Activated CD4-positive, alpha-beta T cell treated with anti-CD3 and anti-CD28 coated beads, Interleukin-2, amount 50 U/mL, for 48 hours (primary cell): ENCODE data around the gene CACNA2D1.

Experiments
- DNase-seq, 2 experiments: peaks; one replicate each; pipeline ENCODE4 v3.0.0-alpha.2; 2020

Gene CACNA2D1

DNA sequence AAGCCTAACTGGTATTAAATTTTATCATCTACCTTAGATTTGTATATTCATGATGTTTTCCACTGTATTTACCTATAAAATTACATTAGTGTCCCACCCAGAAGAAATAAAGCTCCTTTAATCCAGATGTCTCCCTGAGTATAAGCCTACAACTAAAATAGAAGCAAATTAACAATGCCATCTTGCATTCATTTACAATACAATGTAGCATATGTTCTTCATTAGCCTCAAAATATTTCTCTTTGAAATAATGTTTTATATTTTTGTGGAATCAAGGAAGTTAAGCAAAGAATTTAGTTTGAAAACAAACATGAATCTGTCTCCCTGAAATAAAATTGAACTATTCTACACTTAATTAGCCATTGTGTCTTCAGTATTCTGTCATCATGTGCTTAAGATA, 112.3 kb downstream of the CACNA2D1 start:
- DNase-seq = no peak

GRCh38 chr7:82330706-82331215, 112.8 kb downstream of the CACNA2D1 start:
- DNase-seq = no peak

GRCh38 chr7:82327898-82328297, 115.7 kb downstream of the CACNA2D1 start:
- no peak for DNase-seq

GRCh38 chr7:82325416-82325815, 118.2 kb downstream of the CACNA2D1 start:
- no peak for DNase-seq

DNA sequence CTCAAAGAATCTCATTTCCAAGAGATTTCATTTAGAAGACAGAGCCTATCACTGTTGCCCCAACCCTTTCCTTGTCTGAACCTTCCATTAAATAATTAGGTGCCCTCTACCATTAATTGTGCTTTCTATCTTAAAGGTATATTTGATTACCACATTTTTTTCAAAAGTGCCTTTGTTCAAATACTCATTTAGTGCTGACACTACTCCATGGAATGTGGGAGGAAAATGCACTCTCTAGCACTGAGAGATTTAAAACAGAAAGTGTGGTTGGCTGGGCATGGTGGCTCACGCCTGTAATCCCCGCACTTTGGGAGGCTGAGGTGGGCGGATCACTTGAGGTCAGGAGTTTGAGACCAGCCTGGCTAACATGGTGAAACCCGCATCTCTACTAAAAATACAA, 119.8 kb downstream of the CACNA2D1 start:
- no peak for DNase-seq

- DNase-seq = no peak
Measured at GRCh38 chr7:82319674-82320118, 123.9 kb downstream of the CACNA2D1 start.

DNA sequence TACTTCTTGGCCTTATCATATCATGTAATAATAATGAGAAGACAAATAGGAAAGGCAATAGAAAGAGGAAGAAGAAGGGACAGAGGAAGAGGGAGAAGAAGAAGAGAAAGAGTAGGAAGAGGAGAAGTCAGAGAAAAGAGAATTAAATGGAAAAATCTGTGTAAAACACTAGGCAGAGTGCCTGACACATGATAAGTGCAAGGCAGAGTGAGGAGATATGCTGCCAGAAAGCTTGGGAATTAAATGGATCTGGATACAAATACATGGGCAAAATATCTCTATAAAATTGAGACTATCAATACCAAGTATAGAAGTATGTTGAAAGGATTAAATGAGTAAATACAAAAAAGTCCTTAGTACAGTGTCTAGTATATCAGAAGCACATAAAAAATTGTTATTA, 124.8 kb downstream of the CACNA2D1 start:
- no peak for DNase-seq

GRCh38 chr7:82317760-82318159, 125.8 kb downstream of the CACNA2D1 start:
- DNase-seq = no peak

DNA sequence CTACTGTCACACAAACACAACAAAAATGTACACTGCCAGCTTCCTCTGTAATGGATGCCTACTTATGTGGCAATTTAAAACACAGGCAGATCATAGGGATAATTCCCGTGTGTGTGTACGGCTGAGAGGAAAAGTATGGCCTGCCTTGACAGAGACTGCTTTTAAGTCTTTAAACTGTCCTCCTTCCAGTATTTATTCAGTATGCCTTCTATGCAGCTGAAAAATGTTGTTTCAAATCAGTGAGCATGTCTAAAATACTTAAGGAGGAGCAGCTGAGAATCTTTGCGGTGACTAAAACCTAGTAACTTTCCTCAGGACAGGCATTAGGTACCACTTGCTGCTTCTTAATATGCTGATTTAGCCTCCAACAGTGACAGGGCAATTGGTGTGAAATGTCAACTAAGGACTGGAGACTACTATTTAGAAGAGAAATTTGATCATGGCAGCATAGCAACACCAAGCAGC, 126.3 kb downstream of the CACNA2D1 start:
- no peak for DNase-seq

GRCh38 chr7:82313269-82313668, 130.3 kb downstream of the CACNA2D1 start:
- no peak for DNase-seq

DNA sequence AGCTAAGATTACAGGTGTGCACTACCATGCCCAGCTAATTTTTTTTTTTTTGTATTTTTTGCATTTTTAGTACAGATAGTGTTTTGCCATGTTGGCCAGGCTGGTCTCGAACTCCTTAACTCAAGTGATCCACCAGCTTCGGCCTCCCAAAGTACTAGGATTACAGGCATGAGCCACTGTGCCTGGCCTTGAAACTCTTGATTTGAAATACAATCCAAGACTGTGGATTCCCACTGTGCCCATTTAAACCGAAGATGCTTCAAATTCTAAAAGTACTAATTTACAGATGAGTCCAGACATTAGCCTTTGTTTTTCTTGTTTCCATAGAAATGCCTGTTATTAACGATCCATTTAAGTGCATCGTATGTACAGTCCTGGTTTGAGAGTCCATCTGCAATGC, 130.9 kb downstream of the CACNA2D1 start:
- DNase-seq = no peak

DNA sequence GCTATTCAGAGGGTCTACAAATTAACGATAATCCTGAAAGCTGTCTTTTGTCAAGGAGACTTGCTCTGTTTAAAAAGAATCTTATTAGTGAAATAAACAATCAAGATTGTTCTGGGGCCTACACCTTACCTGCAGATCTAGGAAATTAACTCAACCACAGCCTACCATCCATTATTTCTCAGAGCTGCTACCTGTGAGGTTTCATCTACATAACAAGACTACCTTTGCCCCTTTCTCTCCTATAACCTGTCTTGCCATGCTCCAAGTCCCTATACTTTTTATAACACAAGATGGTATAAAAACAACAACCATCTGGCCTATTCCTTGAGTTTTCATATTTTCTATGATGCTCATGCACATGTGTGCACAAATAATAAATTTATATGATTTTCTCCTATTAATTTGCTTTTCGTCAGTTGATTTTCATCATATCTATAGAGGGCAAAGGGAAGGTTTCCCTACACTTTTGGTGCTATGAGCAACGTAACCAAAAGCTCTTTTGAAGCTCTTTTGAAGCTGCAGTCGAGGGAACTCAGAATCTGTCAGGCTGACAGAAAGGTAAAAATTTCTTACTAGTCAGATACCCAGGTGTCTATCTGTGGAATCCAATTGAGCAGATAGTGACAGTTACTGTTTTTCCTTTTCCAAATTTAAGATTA, 138.1 kb downstream of the CACNA2D1 start:
- DNase-seq = no peak

DNA sequence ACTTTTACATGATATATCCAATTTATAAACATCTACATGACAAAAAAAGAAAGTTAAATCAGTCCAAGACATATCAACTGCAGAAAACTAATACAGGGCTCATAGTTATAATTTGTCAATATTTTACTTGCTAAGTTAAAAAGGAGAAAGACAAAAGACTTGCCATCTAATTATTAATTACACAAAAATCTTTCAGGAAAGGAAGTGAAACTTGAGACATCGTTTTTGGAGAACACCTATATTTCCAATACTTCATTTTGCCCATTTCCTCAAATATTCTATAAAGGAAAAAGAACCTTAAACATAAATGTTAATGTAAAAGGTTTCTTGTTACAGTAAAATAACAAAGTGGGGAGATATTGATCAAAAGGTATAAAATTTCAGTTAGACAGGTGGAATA, 148.7 kb downstream of the CACNA2D1 start:
- no peak for DNase-seq

DNA sequence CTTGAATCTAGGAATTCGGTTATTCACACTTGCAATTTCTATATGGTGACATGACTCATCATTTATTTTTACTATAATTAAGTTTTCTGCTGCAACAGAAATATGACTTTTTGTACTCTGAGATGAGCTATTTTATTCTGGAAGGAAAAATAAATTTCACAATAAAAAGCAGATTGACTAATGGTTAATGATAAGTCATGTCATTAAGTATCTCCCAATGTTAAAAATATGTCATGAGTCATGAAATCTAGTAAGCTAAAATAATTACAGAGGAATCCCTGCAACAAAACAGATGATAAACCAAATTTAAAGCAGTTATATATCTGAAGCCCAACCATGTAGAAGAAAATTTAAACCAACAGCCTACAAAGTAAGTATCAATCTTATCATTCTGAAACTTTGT, 149.2 kb downstream of the CACNA2D1 start:
- DNase-seq = no peak

GRCh38 chr7:82293467-82293866, 150.1 kb downstream of the CACNA2D1 start:
- no peak for DNase-seq

DNA sequence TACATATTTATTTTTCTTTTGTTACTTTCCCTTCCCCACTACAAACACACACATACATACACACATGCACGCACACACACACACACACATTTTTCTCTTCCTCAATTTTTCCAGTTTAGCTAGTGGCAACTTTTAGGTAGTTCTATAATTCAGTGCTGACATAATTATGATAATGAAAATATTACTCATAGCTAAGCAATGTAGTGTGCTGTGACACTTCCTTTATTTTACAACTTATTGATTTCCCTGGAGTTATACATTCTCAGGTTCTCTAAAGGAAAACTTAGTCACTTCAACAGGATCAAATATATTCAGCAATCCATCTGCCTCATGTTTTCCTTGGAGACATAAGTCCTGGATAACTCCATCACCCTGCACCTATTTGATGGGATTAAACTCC, 151.6 kb downstream of the CACNA2D1 start:
- DNase-seq = no peak

DNA sequence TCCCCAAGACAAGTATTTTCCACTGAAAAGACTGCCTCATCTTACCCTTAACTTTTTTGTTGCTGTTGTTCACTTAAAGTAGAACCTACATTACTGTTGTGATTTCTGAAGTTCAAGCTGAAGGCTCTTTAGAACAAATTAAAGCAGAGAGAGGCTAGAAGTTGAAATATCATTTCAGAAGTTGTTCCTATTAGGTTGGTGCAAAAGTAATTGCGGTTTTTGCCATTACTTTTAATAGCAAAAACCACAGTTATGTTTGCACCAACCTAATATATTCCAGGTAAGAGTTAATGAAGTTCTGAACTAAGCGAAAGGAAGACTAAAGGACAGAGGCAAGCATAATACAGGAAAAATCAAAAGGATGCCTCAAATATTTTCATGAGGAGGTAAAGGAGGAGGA, 153.7 kb downstream of the CACNA2D1 start:
- DNase-seq = no peak

- no peak for DNase-seq
Measured at GRCh38 chr7:82289152-82289535, 154.4 kb downstream of the CACNA2D1 start.

DNA sequence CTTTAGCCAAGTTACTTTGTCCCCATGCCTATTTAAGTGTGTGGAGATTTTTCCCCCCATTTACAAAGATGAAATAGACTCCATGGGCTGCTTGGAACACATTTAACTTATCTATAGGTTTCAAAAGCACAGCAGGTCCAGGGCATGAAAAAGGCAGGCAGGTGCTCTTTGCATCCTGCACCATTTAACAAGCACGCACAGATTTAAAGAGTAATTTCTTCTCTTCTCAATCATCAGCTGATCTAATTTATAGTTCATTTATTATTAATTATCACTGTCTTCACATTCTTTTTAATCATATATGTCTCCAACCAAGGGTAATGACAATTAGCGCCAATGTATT, 156.8 kb downstream of the CACNA2D1 start:
- no peak for DNase-seq

DNA sequence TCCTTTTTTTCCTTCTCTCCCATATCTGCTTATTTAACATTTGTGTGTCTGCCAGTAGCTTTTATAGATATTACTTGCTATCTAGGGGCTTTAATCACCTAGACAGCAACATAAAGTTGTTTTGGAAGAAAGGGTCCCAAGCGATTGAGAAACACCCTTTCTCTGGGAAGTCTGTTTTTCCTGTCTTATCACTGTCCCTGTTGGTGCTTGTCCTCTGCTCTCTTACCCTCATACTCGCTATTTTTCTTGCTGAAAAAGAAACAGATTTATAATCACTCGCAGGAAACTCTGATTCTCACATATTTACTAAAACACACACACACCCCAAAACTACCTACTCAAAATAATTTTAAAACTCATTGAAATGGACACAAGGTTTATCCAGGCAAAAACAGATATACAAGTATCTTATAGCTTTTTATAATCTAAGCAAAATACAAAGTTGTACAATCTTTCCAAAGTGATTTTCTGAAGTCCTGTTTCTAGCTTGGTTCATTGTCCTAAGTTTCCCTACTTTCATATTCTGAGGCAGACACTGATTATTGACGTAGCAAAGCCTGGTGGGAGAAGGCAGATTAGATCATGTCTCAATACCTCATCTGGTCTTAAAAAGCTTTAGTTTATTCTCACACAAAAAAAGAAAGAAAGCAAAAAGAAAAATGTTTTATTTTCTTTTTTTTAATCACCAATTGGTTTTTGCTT, 157.3 kb downstream of the CACNA2D1 start:
- DNase-seq = no peak

DNA sequence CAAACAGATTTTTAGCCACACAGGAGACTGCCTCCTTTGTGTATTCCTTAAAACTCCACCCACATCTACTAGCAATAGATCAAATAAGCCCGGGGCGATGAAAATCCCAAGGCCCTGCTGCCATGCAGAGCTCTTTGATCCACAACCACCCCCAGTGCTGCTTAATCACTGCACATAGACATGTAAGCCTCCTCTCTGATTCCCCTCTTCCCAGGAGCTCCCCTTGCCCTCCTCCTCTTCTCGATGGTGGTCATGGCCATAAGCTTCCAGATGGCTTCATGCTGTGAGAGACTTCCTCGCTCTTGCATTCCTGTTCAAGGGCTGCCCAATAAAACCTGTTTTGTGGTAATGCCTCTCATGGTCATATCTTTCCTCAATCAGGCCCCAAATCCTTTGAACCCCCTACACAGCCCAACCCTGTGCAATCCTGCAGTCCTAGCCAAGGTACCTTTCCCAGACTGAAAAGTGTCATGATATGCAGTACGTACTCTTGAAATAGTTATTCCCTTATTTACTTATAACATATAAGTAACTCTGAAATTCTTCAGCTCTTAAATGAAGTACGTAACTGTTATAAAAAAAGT, 158.5 kb downstream of the CACNA2D1 start:
- DNase-seq = no peak

DNA sequence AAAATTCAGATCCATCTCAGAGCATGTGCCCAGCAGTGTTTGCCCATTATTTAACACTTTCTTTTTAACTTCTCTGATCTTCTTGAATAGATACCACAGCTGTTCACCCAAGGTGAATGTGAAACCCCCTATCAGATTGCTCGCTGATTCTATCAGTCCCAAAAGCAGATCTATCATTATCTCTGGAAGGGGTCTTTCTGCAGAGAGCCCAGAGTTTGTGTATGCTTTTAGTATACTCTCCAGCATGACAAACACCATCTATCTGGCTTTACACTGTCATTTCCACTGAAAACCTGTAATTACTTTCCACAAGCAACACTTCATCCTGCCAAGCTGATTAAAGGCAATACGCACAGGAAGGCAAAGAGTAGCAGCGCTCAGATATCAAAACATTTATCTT, 168.2 kb downstream of the CACNA2D1 start:
- no peak for DNase-seq

- DNase-seq = no peak
Measured at GRCh38 chr7:82274681-82275080, 168.9 kb downstream of the CACNA2D1 start.

- no peak for DNase-seq
Measured at GRCh38 chr7:82273886-82274285, 169.7 kb downstream of the CACNA2D1 start.
